ENCODE measurements around the gene ZFP36.

Gene ZFP36

DNA sequence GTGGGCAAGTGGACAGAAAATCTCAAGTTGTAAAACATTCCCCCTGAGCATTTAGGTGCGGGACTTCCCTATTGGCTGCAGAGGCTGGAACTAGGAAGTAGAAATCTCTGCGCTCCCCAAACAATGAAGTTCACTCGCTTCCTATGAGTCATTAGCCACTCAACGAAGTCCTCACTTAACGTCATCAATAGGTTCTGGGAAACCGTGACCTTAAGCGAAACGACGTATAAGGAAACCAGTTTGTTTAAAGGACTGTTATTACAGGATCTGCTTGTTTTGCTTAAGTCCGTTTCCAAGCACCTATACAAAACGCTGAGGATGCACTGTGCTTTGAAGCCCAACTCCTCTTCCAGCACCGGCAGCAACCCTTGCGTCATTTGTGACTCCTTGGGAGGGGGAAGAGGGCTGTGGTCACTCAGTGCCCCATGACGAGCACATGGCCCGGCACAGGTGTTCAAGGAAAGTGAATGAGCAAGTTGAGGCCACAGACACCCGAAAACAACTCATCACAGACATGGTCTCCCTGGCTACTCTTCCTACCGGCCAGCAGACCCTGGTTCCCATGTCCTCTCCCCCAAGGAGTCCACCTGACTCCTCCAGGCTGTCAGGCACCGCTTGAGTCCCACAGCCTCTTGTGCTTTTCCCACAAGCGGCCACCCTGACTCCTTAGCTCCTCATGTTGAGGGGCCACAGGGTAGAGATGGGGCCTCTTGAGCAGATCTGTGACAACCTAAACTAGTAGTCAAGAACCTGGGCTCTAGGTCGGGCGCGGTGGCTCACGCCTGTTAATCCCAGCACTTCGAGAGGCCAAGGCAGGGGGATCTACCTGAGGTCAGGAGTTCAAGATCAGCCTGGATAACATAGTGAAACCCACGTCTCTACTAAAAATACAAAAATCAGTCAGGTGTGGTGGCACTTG lies 24.3 kb downstream of the ZFP36 start:
- TF ChIP-seq GATA1 (IDR thresholded peaks at IDR 0.05; ENCODE audit: low read depth, low read length) (no peak), POLR2A (IDR thresholded peaks at IDR 0.05; ENCODE audit: low read length) (peak; percentile 38)
- no peak for DNase-seq

DNA sequence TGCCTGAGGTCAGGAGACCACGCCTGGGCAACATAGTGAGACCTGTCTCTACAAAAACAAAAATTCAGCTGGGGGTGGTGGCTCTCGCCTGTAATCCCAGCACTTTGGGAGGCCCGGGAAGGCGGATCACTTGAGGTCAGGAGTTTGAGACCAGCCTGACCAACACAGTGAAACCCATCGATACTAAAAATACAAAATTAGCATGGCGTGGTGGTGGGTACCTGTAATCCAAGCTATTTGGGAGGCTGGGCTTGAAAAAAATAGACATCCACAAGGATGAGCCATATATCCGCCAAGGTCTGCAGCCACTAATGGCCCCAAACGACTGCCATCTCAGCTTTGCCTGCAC lies 26.0 kb downstream of the ZFP36 start:
- TF ChIP-seq POLR2A (IDR thresholded peaks at IDR 0.05; ENCODE audit: low read length): no peak
- no peak for TF ChIP-seq GATA1 (IDR thresholded peaks at IDR 0.05; ENCODE audit: low read depth, low read length)
- DNase-seq: no peak

DNA sequence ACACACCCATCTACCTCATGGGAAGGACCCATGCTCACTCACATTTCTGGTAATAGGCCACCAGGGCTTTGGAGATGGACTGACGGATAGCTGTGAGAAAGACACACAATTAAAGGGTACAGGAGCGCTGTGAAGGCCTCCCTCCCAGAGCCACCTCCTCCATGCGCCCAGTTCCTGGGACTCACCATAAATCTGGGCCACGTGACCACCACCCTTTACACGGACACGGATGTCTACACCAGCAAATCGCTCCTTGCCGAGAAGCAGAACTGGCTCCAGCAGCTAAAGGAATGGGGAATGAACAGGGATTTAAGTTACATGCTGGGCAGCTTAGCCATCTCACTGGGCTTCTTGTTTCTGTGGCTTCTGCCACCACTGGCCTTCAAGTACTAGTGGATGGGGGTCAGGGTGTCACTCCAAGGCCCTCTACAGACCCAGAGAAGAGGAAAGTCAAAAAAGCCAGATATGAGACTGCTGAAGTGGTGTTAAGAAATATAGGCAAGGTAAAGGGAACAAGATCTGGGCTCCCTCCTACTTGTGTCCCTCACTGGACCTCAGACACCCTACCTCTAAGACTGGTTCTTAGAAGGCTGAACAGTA lies 26.9 kb downstream of the ZFP36 start:
- DNase-seq: no peak
- TF ChIP-seq GATA1 (IDR thresholded peaks at IDR 0.05; ENCODE audit: low read depth, low read length) (no peak), POLR2A (IDR thresholded peaks at IDR 0.05; ENCODE audit: low read length) (no peak)

DNA sequence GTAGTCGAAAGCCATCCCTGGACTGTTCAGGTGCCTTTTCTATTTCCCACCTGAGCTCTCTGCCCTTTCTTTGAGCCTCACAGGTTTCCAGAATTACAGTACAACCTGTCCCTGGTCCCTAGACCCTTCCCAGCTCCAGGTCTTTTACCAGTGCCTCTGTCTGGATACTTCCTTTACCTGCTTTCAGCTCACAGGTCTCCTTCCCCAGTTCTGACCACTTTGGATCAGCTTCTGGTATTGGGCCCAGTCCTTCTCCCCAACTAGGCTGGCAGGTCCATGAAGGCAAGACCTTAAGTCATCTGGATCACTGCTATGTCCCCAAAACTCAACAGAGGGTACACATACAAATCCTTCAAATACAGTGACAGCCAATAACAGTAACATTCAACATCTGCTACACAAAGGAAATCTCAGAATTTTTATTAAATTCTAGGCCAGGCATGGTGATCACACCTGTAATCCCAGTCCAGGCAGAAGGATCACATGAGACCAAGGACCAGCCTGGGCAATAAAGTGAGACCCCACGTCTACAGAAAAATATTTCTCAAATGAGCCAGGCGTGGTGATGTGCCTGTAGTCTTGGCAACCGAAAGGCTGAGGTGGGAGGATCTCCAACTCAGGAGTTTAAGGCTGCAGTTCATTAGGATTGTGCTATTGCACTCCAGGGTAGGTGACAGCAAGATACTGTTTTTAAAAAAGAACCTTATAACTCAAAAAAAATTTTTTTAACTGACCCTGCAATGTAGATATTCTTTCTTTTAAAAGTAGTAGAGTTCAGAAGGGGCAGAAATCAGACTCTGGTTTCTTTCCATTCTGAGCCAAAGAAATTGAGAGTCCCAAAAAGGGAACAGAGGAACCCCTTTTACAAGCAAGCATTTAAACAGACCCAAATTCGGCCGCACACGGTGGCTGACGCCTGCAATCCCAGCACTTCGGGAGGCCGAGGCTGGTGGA lies 27.8 kb downstream of the ZFP36 start:
- DNase-seq: no peak
- TF ChIP-seq POLR2A (IDR thresholded peaks at IDR 0.05; ENCODE audit: low read length) (no peak), GATA1 (IDR thresholded peaks at IDR 0.05; ENCODE audit: low read depth, low read length) (no peak)

DNA sequence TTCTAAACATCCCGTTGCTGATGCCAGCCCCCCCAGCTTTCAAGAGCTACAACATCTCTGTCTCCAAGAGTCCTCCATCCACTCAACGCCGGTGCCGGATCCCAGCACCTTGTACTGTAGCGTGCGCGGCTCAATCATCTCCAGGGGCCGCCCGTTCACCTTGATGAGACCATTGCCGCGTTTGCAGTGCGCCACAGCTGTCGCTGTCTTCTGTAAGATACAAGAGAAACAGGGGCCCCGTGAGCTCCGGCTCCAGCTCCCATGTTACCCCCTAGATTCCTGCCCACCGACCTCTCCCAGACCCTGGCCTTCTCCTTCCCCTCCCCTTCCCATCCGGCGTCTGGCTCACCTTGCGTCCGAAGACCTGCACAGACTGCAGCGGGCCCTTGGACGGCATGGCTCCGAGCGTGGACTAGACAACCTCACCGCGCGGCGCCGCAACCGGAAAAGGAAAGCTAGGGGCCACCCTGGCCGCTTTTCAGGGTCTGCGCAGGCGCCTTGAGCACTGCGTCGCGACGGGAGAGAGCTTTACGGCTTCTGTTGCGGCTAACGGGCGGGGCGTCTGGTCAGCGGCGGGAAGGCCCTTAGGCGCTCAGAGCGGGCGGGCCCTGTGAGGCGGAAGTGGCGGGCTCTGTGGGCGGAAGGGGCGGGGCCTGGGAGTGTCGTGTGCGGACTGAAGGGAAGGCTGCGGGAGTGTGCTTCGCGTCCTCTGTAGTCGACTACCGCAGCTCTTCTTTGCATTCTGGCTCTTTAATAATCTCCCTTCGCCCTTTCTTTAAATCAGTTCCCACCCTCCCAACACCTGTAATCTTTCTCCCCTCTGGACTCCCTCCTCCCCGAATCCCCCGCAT lies 29.1 kb downstream of the ZFP36 start, which contains the start of gene RPS16:
TSS of gene RPS16 (minus strand) at position 451 of the 851 bp plus-strand sequence. CDS start at position 397, 54 bp downstream.
- peak; percentile 99 to 100 for DNase-seq
- no peak for TF ChIP-seq GATA1 (IDR thresholded peaks at IDR 0.05; ENCODE audit: low read depth, low read length)
- peak; percentile 98 for TF ChIP-seq POLR2A (IDR thresholded peaks at IDR 0.05; ENCODE audit: low read length)

DNA sequence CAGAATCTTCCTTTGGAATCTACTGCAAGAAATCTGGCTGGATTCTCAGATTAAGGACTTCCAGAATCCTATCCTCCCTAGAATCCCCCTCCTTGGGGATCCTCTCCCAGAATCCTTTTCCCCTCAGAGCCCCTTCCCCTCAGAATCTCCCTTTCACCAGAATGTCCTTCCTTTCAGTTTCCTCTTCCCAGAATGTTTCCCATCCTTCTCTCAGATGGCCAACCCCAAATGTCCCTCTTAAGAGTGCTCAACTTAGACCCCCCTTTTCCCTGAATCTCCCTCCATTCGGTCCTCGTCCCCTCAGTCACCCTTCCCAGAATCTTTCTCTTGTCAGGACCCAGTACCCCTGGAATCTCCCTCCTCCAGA lies 29.7 kb downstream of the ZFP36 start:
- DNase-seq: no peak
- TF ChIP-seq GATA1 (IDR thresholded peaks at IDR 0.05; ENCODE audit: low read depth, low read length): no peak

DNA sequence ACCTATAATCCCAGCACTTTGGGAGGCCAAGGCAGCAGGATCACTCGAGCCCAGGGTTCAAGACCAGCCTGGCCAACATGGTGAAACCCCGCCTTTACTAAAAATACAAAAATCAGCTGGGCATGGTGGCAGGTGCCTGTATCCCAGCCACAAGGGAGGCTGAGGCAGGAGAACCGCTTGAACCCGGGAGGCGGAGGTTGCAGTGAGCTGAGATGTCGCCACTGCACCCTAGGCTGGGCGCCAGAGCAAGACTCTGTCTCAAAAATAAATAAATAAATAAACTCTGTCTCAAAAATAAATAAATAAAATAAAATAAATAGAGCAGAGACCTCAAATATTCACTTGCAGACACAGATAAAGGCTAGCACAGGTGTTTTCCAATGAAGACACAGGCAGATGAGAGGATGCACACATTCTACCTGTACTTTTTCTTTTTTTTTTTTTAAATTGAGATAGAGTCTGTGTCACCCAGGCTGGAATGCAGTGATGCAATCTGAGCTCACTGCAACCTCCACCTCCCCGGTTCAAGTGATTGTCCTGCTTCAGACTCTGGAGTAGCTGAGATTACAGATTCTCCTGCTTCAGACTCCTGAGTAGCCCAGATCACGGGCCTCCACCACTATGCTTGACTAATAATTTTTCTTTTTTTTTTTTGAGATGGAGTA lies 31.8 kb downstream of the ZFP36 start:
- no peak for DNase-seq

DNA sequence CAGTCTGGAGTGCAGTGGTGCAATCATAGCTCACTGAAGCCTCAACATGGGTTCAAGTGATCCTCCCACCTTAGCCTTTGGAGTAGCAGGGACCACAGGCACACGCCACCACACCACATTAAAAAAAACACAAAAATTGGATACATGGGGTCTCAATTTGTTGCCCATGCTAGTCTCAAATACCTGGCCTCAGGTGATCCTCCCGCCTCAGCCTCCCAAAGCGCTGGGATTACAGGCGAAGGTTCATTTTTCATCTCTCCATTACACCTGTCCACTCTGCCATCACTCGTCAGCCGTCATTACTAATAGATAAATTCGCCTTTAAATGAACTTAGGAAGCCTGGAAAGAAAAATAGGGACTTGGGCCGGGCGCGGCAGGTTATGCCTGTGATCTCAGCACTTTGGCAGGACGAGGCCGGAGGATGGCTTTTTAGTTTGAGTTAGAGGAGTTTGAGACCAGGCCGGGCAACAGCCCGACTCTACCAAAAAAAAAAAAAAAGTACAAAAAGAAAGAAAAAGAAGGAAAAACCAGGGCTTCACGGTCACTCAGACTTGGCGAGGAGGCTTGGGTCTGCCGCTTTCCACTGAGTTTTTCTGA lies 38.0 kb downstream of the ZFP36 start:
- TF ChIP-seq POLR2A (IDR thresholded peaks at IDR 0.05; ENCODE audit: low read length): no peak
- TF ChIP-seq GATA1 (IDR thresholded peaks at IDR 0.05; ENCODE audit: low read depth, low read length): no peak

More for the DNA sequence above, 31.8 kb downstream of the ZFP36 start:
- no peak for TF ChIP-seq GATA1 (IDR thresholded peaks at IDR 0.05; ENCODE audit: low read depth, low read length)

DNA sequence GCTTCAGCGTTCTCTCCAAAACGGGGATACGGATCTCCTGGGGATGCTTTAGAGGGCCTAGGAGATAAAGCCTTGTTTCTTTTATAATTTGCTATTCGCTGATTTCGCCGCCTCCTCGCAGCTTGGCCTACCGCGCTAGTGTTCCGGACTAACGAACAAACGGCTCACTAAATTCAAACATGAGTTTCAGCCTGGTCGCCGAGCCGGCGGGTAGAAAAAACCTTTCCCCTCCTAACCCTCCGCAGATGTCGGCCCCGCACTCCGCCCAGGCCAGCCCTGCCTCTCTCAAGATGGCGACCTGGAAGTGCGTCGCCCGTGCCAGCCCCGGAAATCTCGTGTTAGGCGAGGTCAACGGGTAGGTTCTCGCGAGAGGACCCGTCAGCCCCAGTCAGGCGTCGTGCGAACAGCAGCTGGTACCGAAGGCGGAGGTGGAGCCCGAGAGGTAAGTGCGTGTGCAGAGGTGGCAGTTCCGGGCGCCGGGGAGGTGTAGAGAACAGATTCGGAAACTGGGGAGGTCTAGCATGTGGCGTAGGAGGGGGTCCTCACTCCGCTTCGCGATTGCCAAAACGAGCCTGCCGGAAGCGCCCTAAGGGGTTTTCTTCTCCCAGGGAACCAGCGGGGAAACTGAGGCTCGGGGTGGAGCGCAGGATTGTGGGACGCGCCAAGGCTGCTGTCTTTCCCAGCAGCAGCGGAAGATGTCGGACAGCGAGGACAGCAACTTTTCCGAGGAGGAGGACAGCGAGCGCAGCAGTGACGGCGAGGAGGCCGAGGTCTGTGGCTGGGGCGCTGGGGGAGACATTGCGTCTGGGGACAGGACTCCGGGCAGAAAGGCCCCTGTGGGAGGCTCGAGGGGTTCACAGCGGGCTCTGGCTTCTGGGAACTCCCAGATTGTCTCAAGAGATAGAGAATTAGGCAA lies 38.8 kb downstream of the ZFP36 start, which contains the start of gene SUPT5H:
TSS of gene SUPT5H (plus strand) at position 387 of the 916 bp plus-strand sequence. CDS start at position 696, 309 bp downstream.
- no peak for TF ChIP-seq GATA1 (IDR thresholded peaks at IDR 0.05; ENCODE audit: low read depth, low read length)
- TF ChIP-seq POLR2A (IDR thresholded peaks at IDR 0.05; ENCODE audit: low read length): peak; percentile 96
- peak; percentile 99 for DNase-seq

More for the DNA sequence above, 38.0 kb downstream of the ZFP36 start:
- DNase-seq: peak; percentile 69 to 79

DNA sequence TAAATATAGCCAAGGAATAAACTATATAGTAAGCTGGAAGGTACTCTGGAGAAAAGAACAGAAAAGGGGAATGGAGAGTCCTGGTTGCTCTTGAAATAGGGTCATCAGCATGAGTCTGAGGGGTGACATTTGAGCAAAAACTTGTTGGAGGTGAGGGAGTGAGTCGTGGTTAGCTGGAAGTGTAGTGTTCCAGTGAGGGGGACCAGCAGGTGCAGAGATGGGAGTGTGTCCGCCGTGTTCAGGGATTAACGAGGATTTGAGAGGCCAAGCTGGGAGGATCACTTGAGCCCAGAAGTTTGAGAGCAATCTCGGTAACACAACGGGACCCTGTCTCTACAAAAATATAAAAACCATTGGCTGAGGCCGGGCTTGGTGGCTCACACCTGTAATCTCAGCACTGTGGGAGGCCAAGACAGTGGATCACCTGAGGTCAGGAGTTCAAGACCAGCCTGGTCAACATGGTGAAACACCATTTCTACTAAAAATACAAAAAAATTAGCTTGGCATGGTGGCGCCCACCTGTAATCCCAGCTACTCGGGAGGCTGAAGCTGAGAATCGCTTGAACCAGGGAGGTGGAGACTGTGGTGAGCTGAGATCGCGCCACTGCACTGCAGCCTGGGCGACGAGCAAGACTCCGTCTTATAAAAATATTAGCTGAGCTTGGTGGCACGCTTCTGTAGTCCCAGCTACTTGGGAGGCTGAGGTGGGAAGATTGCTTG lies 39.9 kb downstream of the ZFP36 start:
- no peak for DNase-seq
- TF ChIP-seq POLR2A (IDR thresholded peaks at IDR 0.05; ENCODE audit: low read length): no peak
- no peak for TF ChIP-seq GATA1 (IDR thresholded peaks at IDR 0.05; ENCODE audit: low read depth, low read length)

DNA sequence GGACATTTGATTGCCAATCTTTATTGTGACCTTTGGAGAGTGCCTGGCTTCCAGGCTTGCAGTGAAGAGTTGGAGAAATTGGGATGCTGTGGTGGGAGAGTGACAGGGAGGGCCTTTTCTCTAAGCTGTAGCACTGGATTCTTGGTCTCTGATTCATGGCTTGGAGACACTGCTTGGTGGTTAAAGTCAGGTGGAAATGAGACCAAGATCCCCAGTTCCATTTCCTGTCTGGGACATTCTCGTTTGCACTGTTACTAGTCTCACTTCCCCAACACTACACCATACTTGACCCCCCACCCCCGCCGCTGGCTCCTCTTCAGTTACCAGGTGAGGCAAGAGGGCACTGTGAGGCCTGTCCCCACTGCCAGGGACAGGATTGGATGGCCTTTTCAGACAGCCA lies 41.6 kb downstream of the ZFP36 start:
- no peak for DNase-seq
- no peak for TF ChIP-seq POLR2A (IDR thresholded peaks at IDR 0.05; ENCODE audit: low read length)
- TF ChIP-seq GATA1 (IDR thresholded peaks at IDR 0.05; ENCODE audit: low read depth, low read length): no peak

Measured in erythroblast (primary cell).